ENCODE measurements around the gene DPP6.
"Not testable (repeated sequence)": the region's sequence is repeated elsewhere in the genome, so short reads cannot be mapped to it uniquely, and the experiment has no call there.

The DPP6 gene

GRCh38 chr7:154145922-154146706 lies 93.9 kb downstream of the DPP6 start:
- DNase-seq (ENCODE audit: insufficient read length, low spot score); FAIRE-seq: not testable (repeated sequence)

DNA sequence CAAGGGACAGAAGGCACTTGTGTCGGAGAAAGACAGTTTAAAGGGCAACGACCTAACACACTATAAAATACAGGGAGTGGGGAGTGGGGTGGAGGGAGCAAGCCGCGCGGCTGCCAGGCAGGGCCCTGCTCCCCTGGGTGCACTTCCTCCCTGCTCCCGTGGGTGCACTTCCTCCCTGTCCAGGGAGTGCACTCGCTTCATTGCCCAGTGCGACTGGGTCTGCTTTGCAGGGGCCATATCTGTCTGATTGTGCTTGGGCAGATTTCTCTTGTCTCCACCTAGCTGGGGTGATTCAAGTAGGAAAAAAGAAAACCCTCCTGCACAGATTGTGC lies 94.5 kb downstream of the DPP6 start:
- peak; percentile 85 for FAIRE-seq
- not testable (repeated sequence) for DNase-seq (ENCODE audit: insufficient read length, low spot score)

DNA sequence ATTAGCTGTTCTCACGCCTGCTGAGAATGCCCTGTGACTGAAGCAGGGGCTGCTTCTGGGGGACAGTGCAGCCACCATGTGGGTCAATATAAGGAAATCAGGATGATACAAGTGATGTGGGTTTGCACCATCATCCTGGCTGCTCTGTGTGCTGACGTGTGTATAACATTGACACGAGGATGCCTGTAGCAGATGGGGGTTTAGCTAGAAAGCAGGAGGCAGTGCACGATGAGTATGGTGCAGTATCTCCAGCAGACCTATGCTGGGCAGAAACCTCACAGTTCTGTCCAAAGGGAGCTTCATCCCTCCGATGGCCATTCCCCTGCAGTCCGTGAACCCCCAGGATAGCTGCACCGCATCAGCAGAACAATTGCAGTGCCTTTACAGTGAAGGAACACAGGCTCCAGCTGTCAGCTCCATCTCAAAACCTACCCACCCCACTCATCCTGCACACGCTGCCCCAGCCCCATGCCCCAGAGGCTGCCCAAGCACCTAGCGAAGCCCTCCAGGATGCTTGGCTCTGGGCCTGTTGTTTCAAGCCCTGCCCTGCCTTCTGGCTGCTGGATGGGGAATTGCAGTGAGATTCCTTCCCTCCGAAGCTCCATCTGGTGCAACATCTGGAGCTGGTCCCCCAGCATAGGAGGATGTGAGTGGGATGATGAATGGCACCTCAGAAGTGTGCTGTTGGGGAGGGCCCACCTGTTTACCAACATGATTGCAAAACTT lies 96.8 kb downstream of the DPP6 start:
- not testable (repeated sequence) for FAIRE-seq; DNase-seq (ENCODE audit: insufficient read length, low spot score)

- FAIRE-seq; DNase-seq (ENCODE audit: insufficient read length, low spot score): not testable (repeated sequence)
Observed at GRCh38 chr7:154150656-154151055, 98.5 kb downstream of the DPP6 start.

- not testable (repeated sequence) for FAIRE-seq; DNase-seq (ENCODE audit: insufficient read length, low spot score)
Observed at GRCh38 chr7:154151306-154151705, 99.1 kb downstream of the DPP6 start.

DNA sequence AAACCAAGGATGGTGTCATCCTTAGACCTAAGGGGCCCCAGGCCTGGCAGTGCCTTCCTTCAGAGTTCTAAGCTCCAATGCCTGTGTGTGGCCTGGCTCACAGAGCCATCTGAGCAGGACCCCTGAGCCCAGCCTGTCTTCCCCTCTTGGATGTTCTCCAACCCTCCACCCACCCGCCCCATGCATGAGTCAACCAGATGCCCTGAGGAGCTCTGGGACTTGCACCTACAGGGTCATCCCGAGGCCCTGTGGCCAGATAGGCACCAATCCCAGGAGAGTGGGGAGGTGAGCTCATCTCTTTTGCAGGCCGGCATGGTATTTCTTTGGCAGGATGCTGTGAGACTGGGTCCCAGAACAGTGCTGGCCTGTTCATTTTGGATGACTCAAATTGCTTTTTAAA lies 103.7 kb downstream of the DPP6 start:
- not testable (repeated sequence) for FAIRE-seq; DNase-seq (ENCODE audit: insufficient read length, low spot score)

DNA sequence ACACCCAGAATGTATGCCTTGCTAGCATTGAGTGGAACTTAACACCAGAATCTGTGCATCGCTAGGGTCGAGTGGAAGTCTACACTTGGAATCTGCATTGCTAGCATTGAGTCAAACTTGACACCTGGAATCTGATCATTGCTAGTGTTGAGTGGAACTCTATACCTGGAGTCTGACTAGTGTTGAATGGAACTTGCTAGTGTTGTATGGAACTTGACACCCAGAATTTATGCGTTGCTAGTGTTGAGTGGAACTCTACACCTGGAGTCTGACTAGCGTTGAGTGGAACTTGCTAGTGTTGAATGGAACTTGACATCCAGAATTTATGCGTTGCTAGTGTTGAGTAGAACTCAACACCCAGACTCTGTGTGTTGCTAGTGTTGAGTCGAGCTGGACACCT lies 110.7 kb downstream of the DPP6 start:
- not testable (repeated sequence) for FAIRE-seq; DNase-seq (ENCODE audit: insufficient read length, low spot score)

- DNase-seq (ENCODE audit: insufficient read length, low spot score); FAIRE-seq: not testable (repeated sequence)
Observed at GRCh38 chr7:154163642-154164041, 111.4 kb downstream of the DPP6 start.

GRCh38 chr7:154167051-154167450 lies 114.9 kb downstream of the DPP6 start:
- FAIRE-seq (no peak), DNase-seq (ENCODE audit: insufficient read length, low spot score) (no peak)
- TF ChIP-seq POLR2AphosphoS5 (IDR thresholded peaks at IDR 0.05; ENCODE audit: low read depth, low read length) (no peak), SPI1 (IDR thresholded peaks at IDR 0.05; ENCODE audit: low read depth, low read length) (no peak), POU2F2 (IDR thresholded peaks at IDR 0.05; ENCODE audit: low read depth, low read length) (no peak), POLR2A (IDR thresholded peaks at IDR 0.05; ENCODE audit: low read depth, low read length) (no peak), PAX5 (IDR thresholded peaks at IDR 0.05; ENCODE audit: insufficient read depth, low read length, severe bottlenecking) (no peak), TAF1 (IDR thresholded peaks at IDR 0.05; ENCODE audit: low read depth, low read length) (no peak)

- TF ChIP-seq POLR2A (IDR thresholded peaks at IDR 0.05; ENCODE audit: low read depth, low read length), result no peak
- FAIRE-seq, result no peak
- no peak for DNase-seq (ENCODE audit: insufficient read length, low spot score)
Observed at GRCh38 chr7:154167807-154168206, 115.6 kb downstream of the DPP6 start.

- TF ChIP-seq SPI1 (IDR thresholded peaks at IDR 0.05; ENCODE audit: low read depth, low read length) (no peak), PAX5 (IDR thresholded peaks at IDR 0.05; ENCODE audit: insufficient read depth, low read length, severe bottlenecking) (no peak), POU2F2 (IDR thresholded peaks at IDR 0.05; ENCODE audit: low read depth, low read length) (no peak), POLR2A (IDR thresholded peaks at IDR 0.05; ENCODE audit: low read depth, low read length) (no peak), TAF1 (IDR thresholded peaks at IDR 0.05; ENCODE audit: low read depth, low read length) (no peak), POLR2AphosphoS5 (IDR thresholded peaks at IDR 0.05; ENCODE audit: low read depth, low read length) (no peak)
- no peak for DNase-seq (ENCODE audit: insufficient read length, low spot score)
- no peak for FAIRE-seq
Observed at GRCh38 chr7:154171422-154171821, 119.2 kb downstream of the DPP6 start.

DNA sequence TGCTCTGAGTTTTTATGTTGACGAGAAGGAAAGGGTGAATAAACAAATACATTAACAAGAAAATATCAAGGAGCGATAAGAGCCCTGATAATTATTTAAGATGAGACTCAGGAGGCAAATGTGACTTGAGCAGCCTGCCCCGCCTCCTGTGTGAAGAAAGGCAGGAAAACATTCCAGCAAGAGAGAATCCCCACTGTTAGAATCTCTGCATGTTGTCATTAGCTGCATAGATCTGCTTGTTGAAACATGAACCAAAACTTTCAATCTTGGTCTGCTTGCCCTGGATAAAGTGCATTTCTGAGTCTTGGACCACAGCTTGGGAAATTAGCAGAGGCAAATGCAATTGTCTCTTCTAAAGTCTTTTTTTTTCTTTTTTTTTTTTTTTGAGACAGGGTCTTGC lies 120.0 kb downstream of the DPP6 start:
- TF ChIP-seq SPI1 (IDR thresholded peaks at IDR 0.05; ENCODE audit: low read depth, low read length) (no peak), POU2F2 (IDR thresholded peaks at IDR 0.05; ENCODE audit: low read depth, low read length) (no peak), POLR2AphosphoS5 (IDR thresholded peaks at IDR 0.05; ENCODE audit: low read depth, low read length) (no peak)
- FAIRE-seq (no peak), DNase-seq (ENCODE audit: insufficient read length, low spot score) (no peak)

DNA sequence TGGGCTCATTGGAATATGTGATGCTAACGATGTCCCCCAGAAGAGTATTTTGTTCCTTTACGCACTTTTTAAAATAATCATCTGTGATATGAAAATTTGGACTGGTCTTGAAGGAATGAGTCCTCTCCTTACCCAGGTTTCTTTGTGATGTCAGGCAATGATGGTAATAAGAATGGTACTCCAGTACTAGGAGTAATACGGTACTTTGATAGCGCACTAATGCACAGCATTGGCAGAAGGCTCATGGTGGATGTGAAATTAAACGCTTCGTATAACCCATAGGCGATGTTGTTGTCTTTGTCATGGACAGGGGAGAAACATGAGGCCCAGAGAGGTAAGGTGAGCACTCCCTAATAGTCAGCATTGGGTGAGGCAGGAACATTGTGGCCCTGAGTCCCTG lies 125.4 kb downstream of the DPP6 start:
- TF ChIP-seq POLR2A (IDR thresholded peaks at IDR 0.05; ENCODE audit: low read depth, low read length) (no peak), SPI1 (IDR thresholded peaks at IDR 0.05; ENCODE audit: low read depth, low read length) (no peak)
- FAIRE-seq (no peak), DNase-seq (ENCODE audit: insufficient read length, low spot score) (no peak)
